Endothelial cell (in vitro differentiated cells): ENCODE data around the gene GPT2. TPM values are rescaled to one million over a fixed set of nuclear protein-coding genes. Genes with fewer than 3 reads are reported as not detected.

Source experiments
- DNase-seq: peaks from one replicate; pipeline ENCODE4 v3.0.0; 2021; ENCODE audit warnings: low spot score
- H3K27ac Mint-ChIP-seq: one replicate; pipeline ENCODE4 v1.8.0; 2021; ENCODE audit warnings: mixed read lengths, inconsistent platforms; ENCODE audit not compliant: unreplicated experiment
- H3K27me3 Mint-ChIP-seq: one replicate; pipeline ENCODE4 v1.8.0; 2021; ENCODE audit warnings: mild to moderate bottlenecking, moderate library complexity, mixed read lengths, inconsistent platforms; ENCODE audit not compliant: unreplicated experiment
- H3K36me3 Mint-ChIP-seq: one replicate; pipeline ENCODE4 v1.8.0; 2021; ENCODE audit warnings: mild to moderate bottlenecking, low read depth, mixed read lengths, inconsistent platforms; ENCODE audit not compliant: unreplicated experiment
- H3K4me1 Mint-ChIP-seq: one replicate; pipeline ENCODE4 v1.8.0; 2021; ENCODE audit warnings: mild to moderate bottlenecking, mixed read lengths, inconsistent platforms; ENCODE audit not compliant: unreplicated experiment
- H3K4me3 Mint-ChIP-seq: one replicate; pipeline ENCODE4 v1.8.0; 2021; ENCODE audit warnings: mild to moderate bottlenecking, mixed read lengths, inconsistent platforms; ENCODE audit not compliant: unreplicated experiment
- H3K9me3 Mint-ChIP-seq: one replicate; pipeline ENCODE4 v1.8.0; 2021; ENCODE audit warnings: mixed read lengths, inconsistent platforms; ENCODE audit not compliant: unreplicated experiment
- CTCF ChIP-seq: fragments of 200-600 bp; sonication (generic); IDR thresholded peaks from one replicate; pipeline ENCODE4 v1.5.0; 2021; ENCODE audit warnings: antibody characterized with exemption; ENCODE audit not compliant: unreplicated experiment
- total RNA-seq: library from RNA; stranded (reverse); fragmentation: NEBNext Ultra II Directional; extraction: Animal tissue kit (Norgen Biotek cat#: 25700); gene quantifications from one replicate; pipeline ENCODE4 v1.2.1, GENCODE V29; 2021; ENCODE audit not compliant: unreplicated experiment

GPT2 gene
- total RNA-seq, 1 donor from 2014 or later, result 15.6 TPM

- DNase-seq, result no peak
- H3K27ac Mint-ChIP-seq, result no peak overlapping the region
- TF ChIP-seq CTCF, result no peak
- H3K4me3 Mint-ChIP-seq, result no peak overlapping the region
- H3K27me3 Mint-ChIP-seq, result no peaks in the 10 kb centered on the region
- H3K9me3 Mint-ChIP-seq, result no peaks in the 10 kb centered on the region
- no peaks in the 10 kb centered on the region for H3K4me1 Mint-ChIP-seq
- H3K36me3 Mint-ChIP-seq, result no peaks in the 10 kb centered on the region
Observed at GRCh38 chr16:46948548-46949166, 64.5 kb downstream of the GPT2 start.

- Mint-ChIP-seq H3K4me3 (no peak overlapping the region), H3K4me1 (no peaks in the 10 kb centered on the region), H3K36me3 (no peaks in the 10 kb centered on the region), H3K27me3 (no peaks in the 10 kb centered on the region), H3K27ac (no peak overlapping the region), H3K9me3 (no peaks in the 10 kb centered on the region)
- no peak for DNase-seq
- no peak for TF ChIP-seq CTCF
Observed at GRCh38 chr16:46949241-46949892, 65.2 kb downstream of the GPT2 start.

- no peaks in the 10 kb centered on the region for H3K27me3 Mint-ChIP-seq
- TF ChIP-seq CTCF, result no peak
- H3K27ac Mint-ChIP-seq, result no peak overlapping the region
- DNase-seq, result no peak
- H3K4me1 Mint-ChIP-seq, result no peaks in the 10 kb centered on the region
- H3K36me3 Mint-ChIP-seq, result peaks cover 4% of the 10 kb centered on the region
- no peak overlapping the region for H3K4me3 Mint-ChIP-seq
- H3K9me3 Mint-ChIP-seq, result no peaks in the 10 kb centered on the region
Observed at GRCh38 chr16:46950009-46950408, 65.8 kb downstream of the GPT2 start.

GRCh38 chr16:46954562-46954961 lies 70.4 kb downstream of the GPT2 start:
- Mint-ChIP-seq H3K27me3 (no peaks in the 10 kb centered on the region), H3K36me3 (peaks cover 19% of the 10 kb centered on the region), H3K27ac (no peak overlapping the region), H3K9me3 (no peaks in the 10 kb centered on the region), H3K4me3 (peak overlapping the region; percentile 9), H3K4me1 (no peaks in the 10 kb centered on the region)
- no peak for TF ChIP-seq CTCF
- no peak for DNase-seq
